SK-N-SH treated with all-trans-retinoic acid at 6 μM for 48 hours (cell line): ENCODE measurements around the gene MLKL.
A peak's percentile ranks its signal among the peaks of the same experiment; 100 is the strongest.

Experiments used
- ATAC-seq: fragments of 200-7000 bp; cut with Tn5 transposase; 3 replicates; pipeline ENCODE4 v1.9.1; 2020; ENCODE audit warnings: mild to moderate bottlenecking, moderate library complexity
- ARNTL ChIP-seq: fragments of 450-650 bp; formaldehyde crosslinking; IDR thresholded peaks from 2 replicates; pipeline ENCODE4 v1.5.0; 2020; ENCODE audit warnings: low read depth, mild to moderate bottlenecking, moderate library complexity, borderline replicate concordance
- BACH2 ChIP-seq: fragments of 250-450 bp; sonication (Bioruptor Pico); IDR thresholded peaks from 2 replicates; pipeline ENCODE4 v1.9.0; 2021; ENCODE audit warnings: mild to moderate bottlenecking, borderline replicate concordance
- CSDC2 ChIP-seq: fragments of 250-450 bp; sonication (Bioruptor Pico); IDR thresholded peaks from 2 replicates; pipeline ENCODE4 v1.5.0; 2020; ENCODE audit warnings: mild to moderate bottlenecking, moderate library complexity
- ESRRG ChIP-seq: fragments of 250-450 bp; sonication (Bioruptor Pico); IDR thresholded peaks from 2 replicates; pipeline ENCODE4 v1.6.1; 2021; ENCODE audit warnings: mild to moderate bottlenecking
- GLIS3 ChIP-seq: fragments of 250-450 bp; sonication (Bioruptor Pico); IDR thresholded peaks from 2 replicates; pipeline ENCODE4 v1.5.0; 2020; ENCODE audit warnings: mild to moderate bottlenecking, moderate library complexity
- ISL1 ChIP-seq: fragments of 250-450 bp; sonication (Bioruptor Pico); IDR thresholded peaks from 2 replicates; pipeline ENCODE4 v2.1.2; 2022; ENCODE audit warnings: mild to moderate bottlenecking, moderate library complexity
- OSR1 ChIP-seq: fragments of 250-450 bp; sonication (Bioruptor Pico); IDR thresholded peaks from 2 replicates; pipeline ENCODE4 v1.8.0; 2022; ENCODE audit warnings: moderate library complexity, mild to moderate bottlenecking, inconsistent platforms
- PPARA ChIP-seq: fragments of 250-450 bp; sonication (Bioruptor Pico); IDR thresholded peaks from 2 replicates; pipeline ENCODE4 v1.5.0; 2020; ENCODE audit warnings: mild to moderate bottlenecking, borderline replicate concordance
- RARB ChIP-seq: fragments of 250-450 bp; sonication (Bioruptor Pico); IDR thresholded peaks from 2 replicates; pipeline ENCODE4 v1.8.0; 2021; ENCODE audit warnings: mild to moderate bottlenecking, moderate library complexity
- SNAI2 ChIP-seq: fragments of 250-450 bp; sonication (Bioruptor Pico); IDR thresholded peaks from 2 replicates; pipeline ENCODE4 v1.5.0; 2020; ENCODE audit warnings: mild to moderate bottlenecking, moderate library complexity
- TCF4 ChIP-seq: fragments of 250-450 bp; sonication (Bioruptor Pico); IDR thresholded peaks from 2 replicates; pipeline ENCODE4 v1.8.0; 2021; ENCODE audit warnings: mild to moderate bottlenecking, moderate library complexity, borderline replicate concordance
- TOX ChIP-seq: fragments of 250-450 bp; sonication (Bioruptor Pico); IDR thresholded peaks from 2 replicates; pipeline ENCODE4 v1.8.0; 2021; ENCODE audit warnings: mild to moderate bottlenecking, moderate library complexity, borderline replicate concordance
- ZC3H10 ChIP-seq: fragments of 250-450 bp; sonication (Bioruptor Pico); IDR thresholded peaks from 2 replicates; pipeline ENCODE4 v1.5.1; 2021; ENCODE audit warnings: mild to moderate bottlenecking, moderate library complexity
- ZFP3 ChIP-seq: fragments of 250-450 bp; sonication (Bioruptor Pico); IDR thresholded peaks from 2 replicates; pipeline ENCODE4 v1.5.0; 2020; ENCODE audit warnings: mild to moderate bottlenecking, moderate library complexity
- ZFP30 ChIP-seq: fragments of 450-650 bp; formaldehyde crosslinking; IDR thresholded peaks from 2 replicates; pipeline ENCODE4 v1.5.0; 2022; ENCODE audit warnings: mild to moderate bottlenecking, moderate library complexity
- ZNF565 ChIP-seq: fragments of 450-650 bp; formaldehyde crosslinking; conservative IDR thresholded peaks from 2 replicates; pipeline ENCODE4 v1.5.0; 2020; ENCODE audit warnings: low read depth, mild to moderate bottlenecking, moderate library complexity
- ZNF70 ChIP-seq: fragments of 450-650 bp; formaldehyde crosslinking; IDR thresholded peaks from 2 replicates; pipeline ENCODE4 v1.5.0; 2020; ENCODE audit warnings: mild to moderate bottlenecking, moderate library complexity
- ZNF8 ChIP-seq: fragments of 450-650 bp; formaldehyde crosslinking; IDR thresholded peaks from 2 replicates; pipeline ENCODE4 v1.5.0; 2020; ENCODE audit warnings: mild to moderate bottlenecking, moderate library complexity
- TF ChIP-seq, protein P1 (sequence below): fragments of 250-450 bp; sonication (Bioruptor Pico); IDR thresholded peaks from 2 replicates; pipeline ENCODE4 v1.8.0; 2020; ENCODE audit warnings: mild to moderate bottlenecking, moderate library complexity, borderline replicate concordance
- TF ChIP-seq, protein P2 (sequence below): fragments of 250-450 bp; sonication (Bioruptor Pico); IDR thresholded peaks from 2 replicates; pipeline ENCODE4 v1.5.0; 2020; ENCODE audit warnings: mild to moderate bottlenecking, moderate library complexity
- TF ChIP-seq, protein P3 (sequence below): fragments of 250-450 bp; sonication (Bioruptor Pico); IDR thresholded peaks from 2 replicates; pipeline ENCODE4 v1.8.0; 2021; ENCODE audit warnings: low read depth, mild to moderate bottlenecking, moderate library complexity, borderline replicate concordance
- TF ChIP-seq, protein P4 (sequence below): fragments of 250-450 bp; sonication (Bioruptor Pico); IDR thresholded peaks from 2 replicates; pipeline ENCODE4 v1.5.1; 2021; ENCODE audit warnings: mild to moderate bottlenecking, moderate library complexity

Gene MLKL

DNA sequence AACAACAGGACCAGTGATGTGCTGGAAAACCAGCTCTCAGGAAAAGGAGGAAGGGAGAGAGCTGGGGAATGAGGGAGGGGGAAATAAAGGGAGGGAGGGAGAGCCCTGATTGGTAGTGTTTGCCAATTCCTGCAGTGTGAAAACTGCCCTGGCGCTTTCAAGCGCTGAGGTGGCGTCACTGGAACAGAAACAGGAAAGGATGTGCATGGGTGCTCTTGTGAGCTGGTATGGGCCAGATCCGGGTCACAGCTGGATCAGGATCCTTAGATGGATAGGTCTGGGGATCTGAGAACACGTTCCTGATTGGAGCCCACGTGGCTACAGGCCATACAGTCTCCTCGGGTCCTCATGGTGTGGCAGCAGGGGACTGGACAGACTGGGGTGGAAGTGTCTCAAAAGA is 16.7 kb upstream of the MLKL start:
- no peak for ATAC-seq
- TF ChIP-seq TCF4 (CRISPR knock-in tag): no peak
- no peak for TF ChIP-seq ARNTL (CRISPR knock-in tag)
- TF ChIP-seq, protein P1, sequence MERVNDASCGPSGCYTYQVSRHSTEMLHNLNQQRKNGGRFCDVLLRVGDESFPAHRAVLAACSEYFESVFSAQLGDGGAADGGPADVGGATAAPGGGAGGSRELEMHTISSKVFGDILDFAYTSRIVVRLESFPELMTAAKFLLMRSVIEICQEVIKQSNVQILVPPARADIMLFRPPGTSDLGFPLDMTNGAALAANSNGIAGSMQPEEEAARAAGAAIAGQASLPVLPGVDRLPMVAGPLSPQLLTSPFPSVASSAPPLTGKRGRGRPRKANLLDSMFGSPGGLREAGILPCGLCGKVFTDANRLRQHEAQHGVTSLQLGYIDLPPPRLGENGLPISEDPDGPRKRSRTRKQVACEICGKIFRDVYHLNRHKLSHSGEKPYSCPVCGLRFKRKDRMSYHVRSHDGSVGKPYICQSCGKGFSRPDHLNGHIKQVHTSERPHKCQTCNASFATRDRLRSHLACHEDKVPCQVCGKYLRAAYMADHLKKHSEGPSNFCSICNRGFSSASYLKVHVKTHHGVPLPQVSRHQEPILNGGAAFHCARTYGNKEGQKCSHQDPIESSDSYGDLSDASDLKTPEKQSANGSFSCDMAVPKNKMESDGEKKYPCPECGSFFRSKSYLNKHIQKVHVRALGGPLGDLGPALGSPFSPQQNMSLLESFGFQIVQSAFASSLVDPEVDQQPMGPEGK (CRISPR knock-in tag): no peak
- TF ChIP-seq TOX (CRISPR knock-in tag): no peak
- TF ChIP-seq, protein P2, sequence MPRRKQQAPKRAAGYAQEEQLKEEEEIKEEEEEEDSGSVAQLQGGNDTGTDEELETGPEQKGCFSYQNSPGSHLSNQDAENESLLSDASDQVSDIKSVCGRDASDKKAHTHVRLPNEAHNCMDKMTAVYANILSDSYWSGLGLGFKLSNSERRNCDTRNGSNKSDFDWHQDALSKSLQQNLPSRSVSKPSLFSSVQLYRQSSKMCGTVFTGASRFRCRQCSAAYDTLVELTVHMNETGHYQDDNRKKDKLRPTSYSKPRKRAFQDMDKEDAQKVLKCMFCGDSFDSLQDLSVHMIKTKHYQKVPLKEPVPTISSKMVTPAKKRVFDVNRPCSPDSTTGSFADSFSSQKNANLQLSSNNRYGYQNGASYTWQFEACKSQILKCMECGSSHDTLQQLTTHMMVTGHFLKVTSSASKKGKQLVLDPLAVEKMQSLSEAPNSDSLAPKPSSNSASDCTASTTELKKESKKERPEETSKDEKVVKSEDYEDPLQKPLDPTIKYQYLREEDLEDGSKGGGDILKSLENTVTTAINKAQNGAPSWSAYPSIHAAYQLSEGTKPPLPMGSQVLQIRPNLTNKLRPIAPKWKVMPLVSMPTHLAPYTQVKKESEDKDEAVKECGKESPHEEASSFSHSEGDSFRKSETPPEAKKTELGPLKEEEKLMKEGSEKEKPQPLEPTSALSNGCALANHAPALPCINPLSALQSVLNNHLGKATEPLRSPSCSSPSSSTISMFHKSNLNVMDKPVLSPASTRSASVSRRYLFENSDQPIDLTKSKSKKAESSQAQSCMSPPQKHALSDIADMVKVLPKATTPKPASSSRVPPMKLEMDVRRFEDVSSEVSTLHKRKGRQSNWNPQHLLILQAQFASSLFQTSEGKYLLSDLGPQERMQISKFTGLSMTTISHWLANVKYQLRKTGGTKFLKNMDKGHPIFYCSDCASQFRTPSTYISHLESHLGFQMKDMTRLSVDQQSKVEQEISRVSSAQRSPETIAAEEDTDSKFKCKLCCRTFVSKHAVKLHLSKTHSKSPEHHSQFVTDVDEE (CRISPR knock-in tag): no peak
- no peak for TF ChIP-seq OSR1 (CRISPR knock-in tag)
- TF ChIP-seq ZFP30 (CRISPR knock-in tag): no peak
- no peak for TF ChIP-seq CSDC2 (CRISPR knock-in tag)
- no peak for TF ChIP-seq ISL1 (CRISPR knock-in tag)
- TF ChIP-seq GLIS3: no peak
- TF ChIP-seq, protein P3, sequence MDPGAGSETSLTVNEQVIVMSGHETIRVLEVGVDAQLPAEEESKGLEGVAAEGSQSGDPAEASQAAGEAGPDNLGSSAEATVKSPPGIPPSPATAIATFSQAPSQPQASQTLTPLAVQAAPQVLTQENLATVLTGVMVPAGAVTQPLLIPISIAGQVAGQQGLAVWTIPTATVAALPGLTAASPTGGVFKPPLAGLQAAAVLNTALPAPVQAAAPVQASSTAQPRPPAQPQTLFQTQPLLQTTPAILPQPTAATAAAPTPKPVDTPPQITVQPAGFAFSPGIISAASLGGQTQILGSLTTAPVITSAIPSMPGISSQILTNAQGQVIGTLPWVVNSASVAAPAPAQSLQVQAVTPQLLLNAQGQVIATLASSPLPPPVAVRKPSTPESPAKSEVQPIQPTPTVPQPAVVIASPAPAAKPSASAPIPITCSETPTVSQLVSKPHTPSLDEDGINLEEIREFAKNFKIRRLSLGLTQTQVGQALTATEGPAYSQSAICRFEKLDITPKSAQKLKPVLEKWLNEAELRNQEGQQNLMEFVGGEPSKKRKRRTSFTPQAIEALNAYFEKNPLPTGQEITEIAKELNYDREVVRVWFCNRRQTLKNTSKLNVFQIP: no peak
- no peak for TF ChIP-seq BACH2
- no peak for TF ChIP-seq ZFP3 (CRISPR knock-in tag)
- TF ChIP-seq ESRRG (CRISPR knock-in tag): no peak
- TF ChIP-seq, protein P4, sequence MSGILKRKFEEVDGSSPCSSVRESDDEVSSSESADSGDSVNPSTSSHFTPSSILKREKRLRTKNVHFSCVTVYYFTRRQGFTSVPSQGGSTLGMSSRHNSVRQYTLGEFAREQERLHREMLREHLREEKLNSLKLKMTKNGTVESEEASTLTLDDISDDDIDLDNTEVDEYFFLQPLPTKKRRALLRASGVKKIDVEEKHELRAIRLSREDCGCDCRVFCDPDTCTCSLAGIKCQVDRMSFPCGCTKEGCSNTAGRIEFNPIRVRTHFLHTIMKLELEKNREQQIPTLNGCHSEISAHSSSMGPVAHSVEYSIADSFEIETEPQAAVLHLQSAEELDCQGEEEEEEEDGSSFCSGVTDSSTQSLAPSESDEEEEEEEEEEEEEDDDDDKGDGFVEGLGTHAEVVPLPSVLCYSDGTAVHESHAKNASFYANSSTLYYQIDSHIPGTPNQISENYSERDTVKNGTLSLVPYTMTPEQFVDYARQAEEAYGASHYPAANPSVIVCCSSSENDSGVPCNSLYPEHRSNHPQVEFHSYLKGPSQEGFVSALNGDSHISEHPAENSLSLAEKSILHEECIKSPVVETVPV (CRISPR knock-in tag): no peak

DNA sequence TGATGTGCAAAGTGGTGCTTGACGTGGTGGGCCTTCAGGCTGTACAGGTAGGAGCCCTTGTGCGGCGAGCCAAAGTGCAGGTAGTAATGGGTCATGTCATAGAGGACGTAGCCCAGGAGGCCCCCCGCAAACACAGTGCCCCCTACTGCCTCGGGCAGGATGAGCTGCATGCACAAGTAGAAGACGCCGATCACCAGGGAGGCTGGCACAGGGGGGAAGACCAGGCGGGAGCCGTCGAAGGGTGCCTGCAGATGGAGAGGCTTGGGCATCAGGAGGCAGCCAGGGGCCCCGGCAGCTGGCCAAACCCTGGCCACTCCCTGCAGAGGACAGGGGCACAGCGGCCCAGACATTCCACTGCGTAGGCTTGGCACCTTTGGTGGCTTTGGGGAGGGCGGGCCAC is 15.7 kb upstream of the MLKL start:
- no peak for TF ChIP-seq ARNTL (CRISPR knock-in tag)
- TF ChIP-seq ZNF8 (CRISPR knock-in tag): no peak
- no peak for TF ChIP-seq GLIS3
- TF ChIP-seq TCF4 (CRISPR knock-in tag): no peak
- peak; percentile 24; the same call in 1 of the 2 replicates for TF ChIP-seq ZNF70 (CRISPR knock-in tag)
- ATAC-seq: no peak

DNA sequence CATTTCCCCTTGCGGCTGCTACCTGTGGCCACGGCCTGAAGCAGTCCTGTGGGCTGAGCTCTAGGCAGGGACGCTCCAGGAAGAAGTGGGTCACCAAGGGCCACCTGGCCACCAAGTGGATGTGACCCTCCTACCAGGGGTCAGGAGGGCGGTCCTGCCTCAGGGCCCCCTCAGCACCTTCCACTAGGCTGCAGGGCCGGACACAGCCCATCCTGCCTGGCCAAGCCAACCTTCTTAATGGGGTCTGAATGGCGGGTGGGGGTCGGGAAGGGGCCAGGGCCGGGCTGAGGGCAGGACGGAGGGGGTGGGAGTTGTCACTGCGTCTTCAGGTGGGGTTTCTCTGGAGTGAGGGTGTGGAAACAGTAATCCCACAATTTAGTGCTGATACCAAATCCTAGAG is 13.2 kb upstream of the MLKL start:
- TF ChIP-seq ZNF8 (CRISPR knock-in tag): no peak
- TF ChIP-seq SNAI2 (CRISPR knock-in tag): no peak
- TF ChIP-seq GLIS3: no peak
- TF ChIP-seq ZC3H10 (CRISPR knock-in tag): no peak
- no peak for TF ChIP-seq ESRRG (CRISPR knock-in tag)
- no peak for TF ChIP-seq CSDC2 (CRISPR knock-in tag)
- ATAC-seq: no peak

DNA sequence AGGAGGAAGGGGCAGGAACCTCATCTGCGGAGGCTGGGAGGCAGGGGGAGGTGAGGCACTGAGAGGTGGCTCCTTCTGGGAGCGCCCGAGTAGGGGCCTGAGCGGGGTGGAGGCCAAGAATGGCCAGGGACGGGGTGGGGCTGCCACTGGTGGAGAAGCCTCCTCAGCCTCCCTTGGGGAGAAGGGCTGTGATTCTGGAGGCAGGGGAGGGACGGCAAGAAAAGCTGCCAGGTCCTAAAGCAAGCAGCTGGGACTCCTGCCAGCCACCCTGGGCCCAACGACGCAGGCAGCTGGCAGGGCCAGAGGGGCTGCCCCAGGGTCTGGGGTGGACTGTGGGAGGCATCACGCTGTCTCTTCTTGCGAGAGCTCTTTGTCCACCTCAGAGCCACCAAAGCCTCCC is 12.7 kb upstream of the MLKL start:
- no peak for ATAC-seq
- TF ChIP-seq ISL1 (CRISPR knock-in tag) (no peak), ZNF8 (CRISPR knock-in tag) (no peak), OSR1 (CRISPR knock-in tag) (no peak), TCF4 (CRISPR knock-in tag) (no peak), ZC3H10 (CRISPR knock-in tag) (no peak), SNAI2 (CRISPR knock-in tag) (no peak), CSDC2 (CRISPR knock-in tag) (no peak), PPARA (CRISPR knock-in tag) (no peak), ZNF565 (no peak), ZFP30 (CRISPR knock-in tag) (no peak), ZNF70 (CRISPR knock-in tag) (no peak), ESRRG (CRISPR knock-in tag) (no peak), RARB (CRISPR knock-in tag) (no peak), BACH2 (no peak)
- TF ChIP-seq, protein P2 (CRISPR knock-in tag): no peak
- TF ChIP-seq, protein P3: no peak
